KOPT-K1 (cell line): ENCODE measurements around the gene CCDC18.
"Not testable (repeated sequence)": the region's sequence is repeated elsewhere in the genome, so short reads cannot be mapped to it uniquely, and the experiment has no call there.

Source experiments
- H3K27ac ChIP-seq: fragments of 200-600 bp; sonication (generic); 2 replicates; pipeline ENCODE4 v1.5.1; 2016; ENCODE audit warnings: antibody characterized with exemption, mild to moderate bottlenecking, low read depth, low read length; ENCODE audit not compliant: poor library complexity, severe bottlenecking
- H3K36me3 ChIP-seq: fragments of 200-600 bp; sonication (generic); 2 replicates; pipeline ENCODE4 v1.5.1; 2017; ENCODE audit warnings: antibody characterized with exemption, mild to moderate bottlenecking, low read length, moderate library complexity; ENCODE audit not compliant: insufficient read depth
- H3K9me3 ChIP-seq: fragments of 200-600 bp; sonication (generic); 2 replicates; pipeline ENCODE4 v1.5.1; 2017; ENCODE audit warnings: antibody characterized with exemption, low read length, mild to moderate bottlenecking; ENCODE audit not compliant: insufficient read depth, poor library complexity, severe bottlenecking

CCDC18 gene

GRCh38 chr1:93194231-93194990, 13.9 kb downstream of the CCDC18 start:
- Histone ChIP-seq H3K27ac (no peak overlapping the region), H3K36me3 (peaks cover 81% of the 10 kb centered on the region), H3K9me3 (no peaks in the 10 kb centered on the region)

- Histone ChIP-seq H3K9me3 (no peaks in the 10 kb centered on the region), H3K27ac (no peak overlapping the region), H3K36me3 (peaks cover 85% of the 10 kb centered on the region)
These were observed 16.1 kb downstream of the CCDC18 start for GRCh38 chr1:93196591-93196990.

GRCh38 chr1:93199150-93199549, 18.6 kb downstream of the CCDC18 start:
- H3K36me3 ChIP-seq = peaks cover 92% of the 10 kb centered on the region
- H3K9me3 ChIP-seq = no peaks in the 10 kb centered on the region
- no peak overlapping the region for H3K27ac ChIP-seq

- Histone ChIP-seq H3K27ac (no peak overlapping the region), H3K9me3 (no peaks in the 10 kb centered on the region), H3K36me3 (peaks cover 85% of the 10 kb centered on the region)
These were observed 19.6 kb downstream of the CCDC18 start for GRCh38 chr1:93200086-93200620.

- Histone ChIP-seq H3K36me3 (peaks cover 83% of the 10 kb centered on the region), H3K9me3 (no peaks in the 10 kb centered on the region), H3K27ac (no peak overlapping the region)
These were observed 20.2 kb downstream of the CCDC18 start for GRCh38 chr1:93200714-93201113.

- Histone ChIP-seq H3K36me3 (peaks cover 83% of the 10 kb centered on the region), H3K9me3 (no peaks in the 10 kb centered on the region), H3K27ac (no peak overlapping the region)
These were observed 25.5 kb downstream of the CCDC18 start for GRCh38 chr1:93205892-93206566.

- no peak overlapping the region for H3K27ac ChIP-seq
- H3K36me3 ChIP-seq = peaks cover 89% of the 10 kb centered on the region
- no peaks in the 10 kb centered on the region for H3K9me3 ChIP-seq
These were observed 26.0 kb downstream of the CCDC18 start for GRCh38 chr1:93206567-93206954.

GRCh38 chr1:93207211-93207610, 26.7 kb downstream of the CCDC18 start:
- Histone ChIP-seq H3K9me3 (no peaks in the 10 kb centered on the region), H3K27ac (no peak overlapping the region), H3K36me3 (peaks cover 84% of the 10 kb centered on the region)

- H3K36me3 ChIP-seq = peaks cover 67% of the 10 kb centered on the region
- no peak overlapping the region for H3K27ac ChIP-seq
- no peaks in the 10 kb centered on the region for H3K9me3 ChIP-seq
These were observed 34.8 kb downstream of the CCDC18 start for GRCh38 chr1:93215322-93215721.

- no peaks in the 10 kb centered on the region for H3K9me3 ChIP-seq
- peak overlapping the region; percentile 92 for H3K27ac ChIP-seq
These were observed 38.9 kb downstream of the CCDC18 start for GRCh38 chr1:93219443-93219842.

GRCh38 chr1:93220716-93221115, 40.2 kb downstream of the CCDC18 start:
- H3K9me3 ChIP-seq = not testable (repeated sequence)
- Histone ChIP-seq H3K27ac (peak overlapping the region; percentile 92), H3K36me3 (peaks cover 71% of the 10 kb centered on the region)

More at GRCh38 chr1:93219443-93219842, 38.9 kb downstream of the CCDC18 start:
- H3K36me3 ChIP-seq = peaks cover 68% of the 10 kb centered on the region

- peak overlapping the region; percentile 92 for H3K27ac ChIP-seq
- peaks cover 72% of the 10 kb centered on the region for H3K36me3 ChIP-seq
- no peaks in the 10 kb centered on the region for H3K9me3 ChIP-seq
These were observed 41.4 kb downstream of the CCDC18 start for GRCh38 chr1:93221913-93222312.

- Histone ChIP-seq H3K9me3 (no peaks in the 10 kb centered on the region), H3K36me3 (peaks cover 74% of the 10 kb centered on the region), H3K27ac (no peak overlapping the region)
These were observed 42.6 kb downstream of the CCDC18 start for GRCh38 chr1:93223023-93223675.

GRCh38 chr1:93235261-93235660, 54.7 kb downstream of the CCDC18 start:
- Histone ChIP-seq H3K36me3 (peaks cover 92% of the 10 kb centered on the region), H3K27ac (no peak overlapping the region), H3K9me3 (peaks cover 17% of the 10 kb centered on the region)

GRCh38 chr1:93237021-93237420, 56.5 kb downstream of the CCDC18 start:
- H3K27ac ChIP-seq = no peak overlapping the region
- peaks cover 94% of the 10 kb centered on the region for H3K36me3 ChIP-seq
- peaks cover 20% of the 10 kb centered on the region for H3K9me3 ChIP-seq
